Naive thymus-derived CD8-positive, alpha-beta T cell (primary cell): ENCODE results near the gene AGK. TPM values are rescaled to one million over a fixed set of nuclear protein-coding genes. Genes with fewer than 3 reads are reported as not detected.
A peak's percentile ranks its signal among the peaks of the same experiment; 100 is the strongest.

ENCODE experiments used
- ATAC-seq, 2 donors: fragments of 150-1000 bp; cut with Tn5 transposase in 1 of 2; sonication (Bioruptor Pico), chemical (Tn5 transposase) in 1 of 2; 1 replicate in 1 of 2; 2 replicates in 1 of 2; pipeline ENCODE4 v1.10.0; 2021; ENCODE audit warnings: mild to moderate bottlenecking in 2 of 2, moderate library complexity in 2 of 2
- POLR2A ChIA-PET: fragments of 350-600 bp; sonication (Branson Sonifier 250); formaldehyde crosslinking; loops from one replicate; lab custom pipeline; 2021; ENCODE audit warnings: antibody characterized with exemption; lab: Charles Lee
- DNase-seq, 10 donors: peaks; one replicate each; pipeline versions ENCODE4 v3.0.0 to v3.0.0-alpha.2; 2020 to 2022
- H3K27ac Mint-ChIP-seq, 10 donors: one replicate each; pipeline ENCODE4 v1.8.0; 2020 to 2022; ENCODE audit warnings: mild to moderate bottlenecking in 10 of 10, mixed read lengths in 10 of 10, moderate library complexity in 4 of 10, inconsistent platforms in 1 of 10
- H3K27me3 Mint-ChIP-seq, 5 donors: one replicate each; pipeline ENCODE4 v1.8.0; 2021 to 2022; ENCODE audit warnings: mixed read lengths in 5 of 5
- H3K36me3 Mint-ChIP-seq, 3 donors: one replicate each; pipeline ENCODE4 v1.8.0; 2020 to 2022; ENCODE audit warnings: mixed read lengths in 3 of 3, mild to moderate bottlenecking in 2 of 3, inconsistent platforms in 1 of 3
- H3K4me1 Mint-ChIP-seq, 4 donors: one replicate each; pipeline ENCODE4 v1.8.0; 2021 to 2022; ENCODE audit warnings: mixed read lengths in 4 of 4
- H3K4me3 Mint-ChIP-seq, 10 donors: one replicate each; pipeline ENCODE4 v1.8.0; 2020 to 2022; ENCODE audit warnings: mild to moderate bottlenecking in 10 of 10, mixed read lengths in 10 of 10, moderate library complexity in 6 of 10, inconsistent platforms in 1 of 10
- H3K9me3 Mint-ChIP-seq, 9 donors: one replicate each; pipeline ENCODE4 v1.8.0; 2020 to 2022; ENCODE audit warnings: mixed read lengths in 9 of 9, mild to moderate bottlenecking in 3 of 9, inconsistent platforms in 1 of 9, moderate library complexity in 1 of 9
- polyA plus RNA-seq, 3 donors: library from polyadenylated mRNA; unstranded; fragments of 300-500 nt; fragmentation: Illumina TruSeq; gene quantifications; one replicate each; pipeline ENCODE4 v1.2.3, GENCODE V29; 2021
- total RNA-seq, 8 experiments: library from RNA in 2 of 8; stranded (reverse) in 2 of 8; gene quantifications; one replicate each; pipeline ENCODE4 v1.2.3 and lab custom pipeline; 2021 to 2026

Gene AGK
- total and polyA plus RNA-seq, 5 experiments from 2014 or later: 23.3 to 29.3 (median 26.3) TPM

DNA sequence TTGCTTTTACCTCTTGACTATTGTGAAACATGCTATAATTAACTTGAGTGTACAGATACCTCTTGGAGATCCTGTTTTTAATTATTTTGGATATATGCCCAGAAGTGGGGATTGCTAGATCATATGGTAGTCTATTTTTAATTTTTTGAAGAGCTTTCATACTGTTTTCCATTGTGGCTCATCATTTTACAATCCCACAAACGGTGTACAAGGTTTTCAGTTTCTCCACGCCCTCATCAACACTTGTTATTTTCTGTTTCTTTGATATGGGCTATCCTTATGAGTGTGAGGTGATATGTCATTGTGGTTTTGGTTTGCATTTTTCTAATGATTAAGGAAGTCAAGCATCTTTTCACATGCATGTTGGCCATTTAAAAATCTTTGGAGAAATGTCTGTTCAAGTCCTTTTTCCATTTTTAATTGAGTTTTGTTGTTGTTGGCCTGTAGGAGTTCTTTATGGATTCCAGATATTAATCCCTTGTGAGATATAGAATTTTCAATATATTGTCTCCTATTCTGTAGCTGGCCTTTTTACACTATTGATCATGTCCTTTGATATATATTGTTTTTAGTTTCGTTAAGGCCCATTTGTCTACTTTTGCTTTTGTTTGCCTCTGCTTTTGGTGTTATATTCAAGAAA, 7.5 kb downstream of the AGK start:
- H3K27ac Mint-ChIP-seq: peak overlapping the region in 4 of 10 donors; percentile 16 to 86 (median 56)
- DNase-seq: peak in 2 of 10 donors; percentile 2 to 35
- peaks cover 27 to 79% (median 41%) of the 10 kb centered on the region in 3 donors for H3K36me3 Mint-ChIP-seq
- H3K4me1 Mint-ChIP-seq: peaks cover 18 to 50% (median 29%) of the 10 kb centered on the region in 4 donors
- H3K27me3 Mint-ChIP-seq: no peaks in the 10 kb centered on the region
- ATAC-seq: peak in 1 of 2 donors; percentile 30
- H3K9me3 Mint-ChIP-seq: peaks cover 0 to 10% (median 0%) of the 10 kb centered on the region in 9 donors
- peak overlapping the region in 2 of 10 donors; percentile 32 to 46 for H3K4me3 Mint-ChIP-seq
- POLR2A ChIA-PET: no interaction called here

DNA sequence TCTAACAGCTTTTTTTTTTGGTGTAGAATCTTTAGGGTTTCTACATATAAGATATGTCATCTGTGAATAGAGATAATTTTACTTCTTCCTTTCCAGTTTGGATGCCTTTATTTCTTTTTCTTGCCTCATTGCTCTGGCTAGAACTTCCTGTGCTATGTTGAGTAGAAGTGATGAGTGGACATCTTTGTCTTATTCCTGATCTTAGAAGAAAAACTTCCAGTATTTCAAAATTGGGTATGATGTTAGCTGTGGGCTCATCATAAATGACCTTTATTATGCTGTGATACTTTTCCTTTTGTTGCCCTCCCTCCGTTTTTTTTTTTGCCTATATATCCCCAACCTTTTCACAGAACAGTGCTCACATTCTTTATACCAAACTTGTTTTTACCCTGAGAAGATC, 8.8 kb downstream of the AGK start:
- no peak for ATAC-seq

DNA sequence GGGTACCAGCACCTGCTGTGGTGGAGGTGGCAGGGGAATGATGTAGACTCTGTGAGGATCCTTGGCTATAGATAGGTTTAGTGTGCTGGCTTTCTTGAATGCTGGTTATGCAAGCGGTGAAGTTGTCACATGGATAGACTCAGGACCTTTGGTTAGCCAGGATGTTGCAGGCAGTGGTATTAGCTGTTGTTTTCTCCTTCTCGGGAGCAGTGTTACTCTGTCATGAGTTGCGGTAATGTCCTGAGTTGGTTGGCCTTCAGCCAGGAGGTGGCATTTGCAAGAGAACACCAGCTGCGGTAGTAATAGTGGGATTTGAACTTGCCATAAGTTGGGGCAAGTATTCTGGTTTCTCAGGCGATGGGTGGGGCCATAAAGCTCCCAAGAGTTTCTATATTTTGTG, 10.8 kb downstream of the AGK start:
- ATAC-seq (no peak), DNase-seq (no peak)
- Mint-ChIP-seq H3K36me3 (peaks cover 41 to 92% (median 64%) of the 10 kb centered on the region in 3 donors), H3K4me3 (no peak overlapping the region), H3K4me1 (peaks cover 26 to 52% (median 38%) of the 10 kb centered on the region in 4 donors), H3K27me3 (no peaks in the 10 kb centered on the region), H3K9me3 (peaks cover 0 to 11% (median 0%) of the 10 kb centered on the region in 9 donors), H3K27ac (no peak overlapping the region)
- POLR2A ChIA-PET: no interaction called here

More for the DNA sequence above, 8.8 kb downstream of the AGK start:
- peak overlapping the region in 2 of 10 donors; percentile 7 to 60 for H3K27ac Mint-ChIP-seq
- peaks cover 20 to 54% (median 38%) of the 10 kb centered on the region in 4 donors for H3K4me1 Mint-ChIP-seq
- POLR2A ChIA-PET: no interaction called here
- no peaks in the 10 kb centered on the region for H3K27me3 Mint-ChIP-seq
- H3K4me3 Mint-ChIP-seq: no peak overlapping the region
- peaks cover 33 to 90% (median 53%) of the 10 kb centered on the region in 3 donors for H3K36me3 Mint-ChIP-seq
- no peak for DNase-seq
- peaks cover 0 to 11% (median 0%) of the 10 kb centered on the region in 9 donors for H3K9me3 Mint-ChIP-seq

DNA sequence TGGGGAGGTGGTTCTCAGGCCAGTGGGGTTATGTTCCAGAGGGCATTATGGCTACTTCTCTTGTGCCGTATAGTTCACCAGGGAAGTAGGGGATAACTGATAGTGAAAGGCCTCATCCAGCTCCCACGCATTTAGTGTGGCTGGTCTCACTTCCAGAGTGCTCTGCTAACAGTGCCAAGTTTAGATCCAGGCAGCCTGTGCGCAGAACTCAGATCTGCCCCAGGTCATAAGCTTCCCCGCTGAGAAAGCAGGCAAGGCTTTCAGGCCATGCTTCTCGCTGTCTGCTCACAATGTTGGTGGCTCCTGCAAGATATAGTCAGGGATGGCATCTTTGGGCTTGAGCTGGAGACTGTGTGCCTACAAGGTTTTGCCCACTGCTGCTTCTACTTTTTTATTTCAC, 11.3 kb downstream of the AGK start:
- DNase-seq (no peak), ATAC-seq (no peak)
- H3K9me3 Mint-ChIP-seq: peaks cover 0 to 11% (median 0%) of the 10 kb centered on the region in 9 donors
- H3K36me3 Mint-ChIP-seq: peaks cover 42 to 92% (median 64%) of the 10 kb centered on the region in 3 donors
- no peak overlapping the region for H3K4me3 Mint-ChIP-seq
- POLR2A ChIA-PET: no interaction called here
- H3K27me3 Mint-ChIP-seq: no peaks in the 10 kb centered on the region
- H3K4me1 Mint-ChIP-seq: peaks cover 26 to 47% (median 36%) of the 10 kb centered on the region in 4 donors
- no peak overlapping the region for H3K27ac Mint-ChIP-seq

DNA sequence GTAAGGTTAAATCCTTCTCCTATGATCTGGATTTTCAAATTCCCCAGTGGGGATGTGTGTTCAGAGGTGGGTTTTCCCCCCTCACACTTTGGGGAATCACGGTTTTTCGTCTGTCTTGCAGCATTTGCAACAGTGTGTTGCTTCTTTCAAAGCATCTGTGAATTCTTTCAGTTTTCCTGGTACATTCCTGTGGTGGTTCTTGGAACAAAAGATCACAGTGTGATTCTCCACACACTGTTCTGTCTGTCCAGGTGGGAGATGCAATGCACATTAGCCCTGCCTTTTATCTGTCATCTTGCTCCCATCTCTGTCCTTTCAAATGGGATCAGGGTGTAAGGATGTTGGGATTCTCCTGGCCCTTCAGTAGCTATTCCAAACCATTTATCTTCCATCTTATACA, 11.8 kb downstream of the AGK start:
- Mint-ChIP-seq H3K4me1 (peaks cover 26 to 42% (median 35%) of the 10 kb centered on the region in 4 donors), H3K9me3 (peaks cover 0 to 11% (median 0%) of the 10 kb centered on the region in 9 donors), H3K27me3 (no peaks in the 10 kb centered on the region), H3K36me3 (peaks cover 42 to 92% (median 66%) of the 10 kb centered on the region in 3 donors), H3K27ac (peak overlapping the region in 1 of 10 donors; percentile 11), H3K4me3 (no peak overlapping the region)
- POLR2A ChIA-PET: no interaction called here
- ATAC-seq (no peak), DNase-seq (no peak)

DNA sequence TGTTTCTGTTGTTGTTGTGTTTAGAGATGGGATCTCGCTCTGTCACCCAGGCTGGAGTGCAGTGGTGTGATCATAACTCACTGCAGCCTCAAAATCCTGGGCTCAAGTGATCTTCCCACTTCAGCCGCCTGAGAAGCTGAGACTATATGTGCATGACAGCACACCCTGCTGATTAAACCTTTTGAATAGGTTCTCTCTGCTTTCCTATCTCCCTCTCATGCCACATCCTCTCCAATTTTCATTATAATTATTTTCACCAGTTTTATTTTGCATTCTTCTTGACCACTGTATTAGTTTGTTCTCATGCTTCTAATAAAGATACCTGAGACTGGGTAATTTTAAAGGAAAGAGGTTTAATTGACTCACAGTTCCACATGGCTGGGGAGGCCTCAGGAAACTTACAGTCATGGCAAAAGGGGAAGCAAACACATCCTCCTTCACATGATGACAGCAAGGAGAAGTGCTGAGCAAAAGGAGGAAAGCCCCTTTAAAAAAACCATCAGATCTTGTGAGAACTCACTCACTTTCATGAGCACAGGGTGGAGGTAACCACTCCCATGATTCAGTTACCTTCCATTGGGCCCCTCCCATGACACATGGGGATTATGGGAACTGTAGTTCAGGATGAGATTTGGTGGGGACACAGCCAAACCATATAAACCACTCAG, 12.9 kb downstream of the AGK start:
- peak in 1 of 10 donors; percentile 4 for DNase-seq
- ATAC-seq: peak in 1 of 2 donors; percentile 36
- POLR2A ChIA-PET: no interaction called here
- Mint-ChIP-seq H3K27me3 (no peaks in the 10 kb centered on the region), H3K27ac (peak overlapping the region in 2 of 10 donors; percentile 9 to 24), H3K9me3 (peaks cover 0 to 11% (median 0%) of the 10 kb centered on the region in 9 donors), H3K4me1 (peaks cover 24 to 33% (median 30%) of the 10 kb centered on the region in 4 donors), H3K36me3 (peaks cover 42 to 93% (median 64%) of the 10 kb centered on the region in 3 donors), H3K4me3 (no peak overlapping the region)

DNA sequence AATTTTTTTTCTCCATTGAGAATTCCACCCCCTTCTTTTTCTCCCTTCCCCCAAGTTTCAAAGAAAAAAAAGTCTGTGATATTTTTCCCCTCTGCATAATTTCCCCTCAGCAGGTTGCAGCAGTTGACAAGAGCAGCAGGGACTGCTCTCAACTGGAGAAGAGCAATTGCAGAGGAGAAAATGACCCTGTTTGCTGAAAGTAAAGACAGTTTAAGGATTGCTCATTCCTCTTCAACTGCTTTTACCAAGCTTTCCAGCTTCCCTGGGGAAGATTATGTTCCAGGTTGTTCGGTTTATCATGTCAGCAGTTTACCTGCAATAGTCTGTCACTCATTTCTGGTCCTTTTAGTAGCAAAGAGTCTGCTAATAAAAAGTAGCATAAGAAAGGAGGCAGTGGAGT, 16.2 kb downstream of the AGK start:
- ATAC-seq: no peak
- POLR2A ChIA-PET: no interaction called here
- Mint-ChIP-seq H3K4me3 (no peak overlapping the region), H3K27me3 (no peaks in the 10 kb centered on the region), H3K27ac (no peak overlapping the region), H3K9me3 (peaks cover 0 to 6% (median 0%) of the 10 kb centered on the region in 9 donors), H3K36me3 (peaks cover 40 to 84% (median 63%) of the 10 kb centered on the region in 3 donors), H3K4me1 (peaks cover 15 to 20% (median 18%) of the 10 kb centered on the region in 4 donors)
- no peak for DNase-seq

DNA sequence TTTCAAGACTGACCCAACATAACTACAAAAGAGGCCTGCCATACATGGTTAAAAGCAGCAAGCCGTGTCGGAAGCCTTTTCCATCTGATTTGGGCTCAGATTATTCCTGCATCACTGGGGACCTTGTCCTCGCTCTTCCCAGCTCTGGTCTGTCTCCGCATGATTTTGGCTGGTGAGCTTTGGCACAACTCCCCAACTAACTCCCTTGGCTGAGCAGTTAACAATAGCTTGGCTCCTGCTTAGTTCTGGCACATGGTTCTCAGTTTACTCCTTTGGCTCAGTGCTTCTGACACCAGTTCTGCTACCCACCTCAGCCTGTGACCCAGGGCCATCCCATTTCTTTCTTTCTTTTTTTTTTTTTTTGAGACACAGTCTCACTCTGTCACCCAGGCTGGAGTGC, 17.0 kb downstream of the AGK start:
- H3K27me3 Mint-ChIP-seq: no peaks in the 10 kb centered on the region
- no peak overlapping the region for H3K27ac Mint-ChIP-seq
- H3K9me3 Mint-ChIP-seq: peaks cover 0 to 6% (median 0%) of the 10 kb centered on the region in 9 donors
- ATAC-seq: no peak
- H3K4me3 Mint-ChIP-seq: no peak overlapping the region
- no peak for DNase-seq
- H3K4me1 Mint-ChIP-seq: peaks cover 15 to 19% (median 16%) of the 10 kb centered on the region in 4 donors
- POLR2A ChIA-PET: no interaction called here
- H3K36me3 Mint-ChIP-seq: peaks cover 41 to 83% (median 69%) of the 10 kb centered on the region in 3 donors

DNA sequence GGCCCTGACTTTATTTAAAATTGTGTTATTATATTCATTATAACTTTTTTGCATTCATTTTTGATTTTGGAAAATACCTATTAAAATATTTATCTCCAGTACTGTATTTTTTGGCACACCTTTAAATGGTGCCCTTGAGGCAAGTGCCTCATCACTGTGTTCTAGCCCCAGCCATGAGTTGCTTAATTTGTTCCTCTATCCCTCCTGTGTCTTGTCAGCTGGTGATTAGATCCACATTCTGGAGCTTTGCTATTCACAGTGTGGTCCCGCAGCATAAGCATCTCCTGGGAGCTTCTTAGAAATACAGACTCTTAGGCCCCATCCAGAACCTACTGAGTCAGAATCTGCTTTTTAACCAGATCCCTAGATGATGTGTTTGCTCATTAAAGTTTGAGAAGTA, 19.8 kb downstream of the AGK start:
- POLR2A ChIA-PET: no interaction called here
- DNase-seq (no peak), ATAC-seq (no peak)
- no peak overlapping the region for H3K4me3 Mint-ChIP-seq
- peaks cover 8 to 23% (median 21%) of the 10 kb centered on the region in 9 donors for H3K9me3 Mint-ChIP-seq
- peaks cover 45 to 80% (median 73%) of the 10 kb centered on the region in 3 donors for H3K36me3 Mint-ChIP-seq
- H3K27me3 Mint-ChIP-seq: no peaks in the 10 kb centered on the region
- peaks cover 0 to 10% (median under 1%) of the 10 kb centered on the region in 4 donors for H3K4me1 Mint-ChIP-seq
- H3K27ac Mint-ChIP-seq: no peak overlapping the region

DNA sequence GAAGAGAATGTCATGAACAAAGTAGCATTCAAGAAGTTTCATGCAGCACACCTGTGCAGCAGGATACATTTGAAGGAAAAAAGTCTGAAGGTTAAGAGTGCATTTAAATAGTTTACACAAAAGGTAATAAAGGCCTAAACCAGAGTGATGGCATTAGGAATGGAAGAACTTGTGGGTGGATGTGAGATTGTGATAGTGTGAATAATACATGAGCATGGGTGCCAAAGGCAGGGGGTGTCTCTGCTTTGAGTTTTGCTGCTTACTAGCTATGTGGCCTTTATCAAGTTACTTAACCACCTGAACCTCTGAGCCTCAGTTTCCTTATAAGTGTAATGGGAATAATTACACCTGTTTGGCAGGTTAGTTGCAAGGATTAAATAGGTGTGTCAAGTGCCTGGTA, 21.0 kb downstream of the AGK start:
- no peaks in the 10 kb centered on the region for H3K27me3 Mint-ChIP-seq
- H3K27ac Mint-ChIP-seq: peak overlapping the region in 1 of 10 donors; percentile 38
- H3K9me3 Mint-ChIP-seq: peaks cover 11 to 32% (median 26%) of the 10 kb centered on the region in 9 donors
- H3K4me3 Mint-ChIP-seq: no peak overlapping the region
- peaks cover 42 to 77% (median 72%) of the 10 kb centered on the region in 3 donors for H3K36me3 Mint-ChIP-seq
- POLR2A ChIA-PET: no interaction called here
- H3K4me1 Mint-ChIP-seq: peaks cover 0 to 6% (median 0%) of the 10 kb centered on the region in 4 donors
- DNase-seq (no peak), ATAC-seq (no peak)

DNA sequence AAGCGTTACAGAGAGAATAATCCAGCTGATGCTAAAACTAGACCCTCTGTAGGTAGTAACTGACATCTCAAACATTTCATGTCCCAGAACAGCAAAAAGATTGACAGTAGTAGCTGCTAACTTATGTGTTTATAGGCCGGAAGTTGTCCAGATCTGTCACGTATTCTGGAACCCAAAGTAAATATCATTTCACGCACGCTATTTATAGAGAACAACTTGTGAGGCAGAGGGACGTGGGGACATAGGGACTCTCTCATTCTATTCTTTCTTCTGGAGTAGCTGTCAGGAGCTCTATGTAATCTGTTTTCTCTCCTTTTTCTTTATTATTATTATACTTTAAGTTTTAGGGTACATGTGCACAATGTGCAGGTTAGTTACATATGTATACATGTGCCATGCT, 22.3 kb downstream of the AGK start:
- DNase-seq (no peak), ATAC-seq (no peak)
- POLR2A ChIA-PET: interaction anchor here (0.6 kb wide), 1 partner anchor 1060 kb away, joined by 5 read pairs; no protein-coding TSS in a partner anchor
- Mint-ChIP-seq H3K36me3 (peaks cover 42 to 65% (median 65%) of the 10 kb centered on the region in 3 donors), H3K9me3 (peaks cover 11 to 37% (median 26%) of the 10 kb centered on the region in 9 donors), H3K27me3 (no peaks in the 10 kb centered on the region), H3K4me1 (peaks cover 0 to 6% (median 0%) of the 10 kb centered on the region in 4 donors), H3K27ac (no peak overlapping the region), H3K4me3 (no peak overlapping the region)

DNA sequence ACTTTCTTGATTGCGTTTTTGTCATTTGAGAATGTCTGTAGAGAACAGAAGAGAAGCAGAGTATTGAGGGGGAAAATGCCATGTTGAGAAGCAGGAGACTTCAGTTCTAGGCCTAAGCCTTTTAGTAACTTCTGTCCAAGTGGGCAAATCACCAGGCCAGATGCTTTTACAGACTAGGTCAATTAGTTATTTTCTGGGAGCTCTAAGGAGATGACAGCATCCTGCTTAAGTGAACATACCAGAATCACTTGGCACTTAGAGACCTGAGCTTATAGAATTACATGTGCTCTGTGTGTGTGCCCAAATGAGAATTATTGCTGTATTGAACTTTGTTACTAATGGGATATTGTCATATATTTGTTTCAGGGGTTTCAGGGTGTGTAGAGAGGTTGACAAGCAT, 24.0 kb downstream of the AGK start:
- Mint-ChIP-seq H3K36me3 (peaks cover 42 to 60% (median 53%) of the 10 kb centered on the region in 3 donors), H3K4me1 (peaks cover 0 to 6% (median 0%) of the 10 kb centered on the region in 4 donors), H3K4me3 (no peak overlapping the region), H3K9me3 (peaks cover 11 to 37% (median 26%) of the 10 kb centered on the region in 9 donors), H3K27me3 (no peaks in the 10 kb centered on the region), H3K27ac (no peak overlapping the region)
- no peak for DNase-seq
- no peak for ATAC-seq
- POLR2A ChIA-PET: no interaction called here
